ENCODE measurements around the gene LPAR3. TPM values are rescaled to one million over a fixed set of nuclear protein-coding genes. Genes with fewer than 3 reads are reported as not detected.

Gene LPAR3
- polyA plus RNA-seq, 2 of the 4 experiments (the other 2 are of a cell fraction) = 0.01 to 0.08 TPM

DNA sequence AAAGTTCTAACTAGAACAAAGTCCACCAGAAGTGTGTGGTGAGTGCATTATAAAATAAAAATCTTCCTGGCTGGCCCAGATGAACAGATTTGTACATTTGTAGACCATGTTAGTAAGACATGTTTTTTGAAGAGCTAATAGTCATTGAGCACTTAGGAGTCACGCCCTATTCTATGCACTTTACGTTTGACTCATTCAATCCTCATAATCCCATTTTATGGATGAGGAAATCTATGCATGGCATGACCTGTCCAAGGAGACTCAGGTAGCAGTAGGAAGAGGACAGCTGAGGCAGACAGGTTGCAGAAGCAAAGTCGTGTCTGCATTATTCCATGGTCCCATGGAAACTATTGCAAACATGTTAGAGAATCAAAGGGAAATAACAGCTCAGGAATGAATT lies 30.3 kb upstream of the LPAR3 start:
- H3K4me2 ChIP-seq = no peak overlapping the region
- FAIRE-seq (no peak), ATAC-seq (no peak), DNase-seq (ENCODE audit: low read depth in 1 of 2, low spot score in 1 of 2) (no peak)
- no peaks in the 10 kb centered on the region for H3K4me1 ChIP-seq
- H3K27ac ChIP-seq = no peak overlapping the region
- no peak overlapping the region for H3K4me3 ChIP-seq
- WGBS (ENCODE audit: missing lambda C conversion rate) = 49% methylated on average over 3 of the region's 3 CpGs
- TF ChIP-seq EHF (CRISPR knock-in tag; IDR thresholded peaks at IDR 0.05) (no peak), MAFK (IDR thresholded peaks at IDR 0.05; ENCODE audit: partially characterized antibody) (no peak), SREBF2 (IDR thresholded peaks at IDR 0.05) (no peak), TFCP2L1 (CRISPR knock-in tag; IDR thresholded peaks at IDR 0.05) (no peak), NR3C1 (IDR thresholded peaks at IDR 0.05) (no peak), ESRRA (IDR thresholded peaks at IDR 0.05; ENCODE audit: borderline replicate concordance, low read length) (no peak)
- TF ChIP-seq, protein P1, sequence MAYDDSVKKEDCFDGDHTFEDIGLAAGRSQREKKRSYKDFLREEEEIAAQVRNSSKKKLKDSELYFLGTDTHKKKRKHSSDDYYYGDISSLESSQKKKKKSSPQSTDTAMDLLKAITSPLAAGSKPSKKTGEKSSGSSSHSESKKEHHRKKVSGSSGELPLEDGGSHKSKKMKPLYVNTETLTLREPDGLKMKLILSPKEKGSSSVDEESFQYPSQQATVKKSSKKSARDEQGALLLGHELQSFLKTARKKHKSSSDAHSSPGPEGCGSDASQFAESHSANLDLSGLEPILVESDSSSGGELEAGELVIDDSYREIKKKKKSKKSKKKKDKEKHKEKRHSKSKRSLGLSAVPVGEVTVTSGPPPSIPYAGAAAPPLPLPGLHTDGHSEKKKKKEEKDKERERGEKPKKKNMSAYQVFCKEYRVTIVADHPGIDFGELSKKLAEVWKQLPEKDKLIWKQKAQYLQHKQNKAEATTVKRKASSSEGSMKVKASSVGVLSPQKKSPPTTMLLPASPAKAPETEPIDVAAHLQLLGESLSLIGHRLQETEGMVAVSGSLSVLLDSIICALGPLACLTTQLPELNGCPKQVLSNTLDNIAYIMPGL (CRISPR knock-in tag; IDR thresholded peaks at IDR 0.05; ENCODE audit: borderline replicate concordance) = no peak
- TF ChIP-seq, protein P2, sequence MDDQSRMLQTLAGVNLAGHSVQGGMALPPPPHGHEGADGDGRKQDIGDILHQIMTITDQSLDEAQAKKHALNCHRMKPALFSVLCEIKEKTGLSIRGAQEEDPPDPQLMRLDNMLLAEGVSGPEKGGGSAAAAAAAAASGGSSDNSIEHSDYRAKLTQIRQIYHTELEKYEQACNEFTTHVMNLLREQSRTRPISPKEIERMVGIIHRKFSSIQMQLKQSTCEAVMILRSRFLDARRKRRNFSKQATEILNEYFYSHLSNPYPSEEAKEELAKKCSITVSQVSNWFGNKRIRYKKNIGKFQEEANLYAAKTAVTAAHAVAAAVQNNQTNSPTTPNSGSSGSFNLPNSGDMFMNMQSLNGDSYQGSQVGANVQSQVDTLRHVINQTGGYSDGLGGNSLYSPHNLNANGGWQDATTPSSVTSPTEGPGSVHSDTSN (IDR thresholded peaks at IDR 0.05) = no peak
- TF ChIP-seq, protein P3, sequence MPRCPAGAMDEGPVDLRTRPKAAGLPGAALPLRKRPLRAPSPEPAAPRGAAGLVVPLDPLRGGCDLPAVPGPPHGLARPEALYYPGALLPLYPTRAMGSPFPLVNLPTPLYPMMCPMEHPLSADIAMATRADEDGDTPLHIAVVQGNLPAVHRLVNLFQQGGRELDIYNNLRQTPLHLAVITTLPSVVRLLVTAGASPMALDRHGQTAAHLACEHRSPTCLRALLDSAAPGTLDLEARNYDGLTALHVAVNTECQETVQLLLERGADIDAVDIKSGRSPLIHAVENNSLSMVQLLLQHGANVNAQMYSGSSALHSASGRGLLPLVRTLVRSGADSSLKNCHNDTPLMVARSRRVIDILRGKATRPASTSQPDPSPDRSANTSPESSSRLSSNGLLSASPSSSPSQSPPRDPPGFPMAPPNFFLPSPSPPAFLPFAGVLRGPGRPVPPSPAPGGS (IDR thresholded peaks at IDR 0.05) = no peak
- no peaks in the 10 kb centered on the region for H3K9me3 ChIP-seq
- POLR2A ChIA-PET = no interaction called here
- CTCF ChIA-PET = interaction anchor here (1.2 to 6.2 kb wide), 4 partner anchors 12 to 151 kb away, joined by 3 to 29 read pairs (median 4); no protein-coding TSS in a partner anchor

DNA sequence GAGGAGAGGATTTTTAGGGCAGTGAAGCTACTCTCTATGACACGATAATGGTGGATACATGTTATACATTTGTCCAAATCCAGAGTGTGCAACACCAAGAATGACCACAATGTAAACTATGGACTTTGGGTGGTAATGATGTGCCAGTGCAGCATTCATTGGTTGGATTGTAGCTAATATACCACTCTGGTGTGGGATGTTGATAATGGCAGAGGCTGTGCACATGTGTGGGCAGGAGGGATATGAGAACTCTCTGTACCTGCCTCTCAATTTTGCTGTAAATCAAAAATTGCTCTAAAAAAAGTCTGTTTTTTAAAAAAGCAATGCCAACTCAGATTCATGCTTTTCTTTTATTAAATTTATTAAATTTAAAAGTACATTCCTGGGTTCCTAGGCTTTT lies 27.2 kb upstream of the LPAR3 start:
- POLR2A ChIA-PET = no interaction called here
- no peak for DNase-seq (ENCODE audit: low read depth in 1 of 2, low spot score in 1 of 2)

DNA sequence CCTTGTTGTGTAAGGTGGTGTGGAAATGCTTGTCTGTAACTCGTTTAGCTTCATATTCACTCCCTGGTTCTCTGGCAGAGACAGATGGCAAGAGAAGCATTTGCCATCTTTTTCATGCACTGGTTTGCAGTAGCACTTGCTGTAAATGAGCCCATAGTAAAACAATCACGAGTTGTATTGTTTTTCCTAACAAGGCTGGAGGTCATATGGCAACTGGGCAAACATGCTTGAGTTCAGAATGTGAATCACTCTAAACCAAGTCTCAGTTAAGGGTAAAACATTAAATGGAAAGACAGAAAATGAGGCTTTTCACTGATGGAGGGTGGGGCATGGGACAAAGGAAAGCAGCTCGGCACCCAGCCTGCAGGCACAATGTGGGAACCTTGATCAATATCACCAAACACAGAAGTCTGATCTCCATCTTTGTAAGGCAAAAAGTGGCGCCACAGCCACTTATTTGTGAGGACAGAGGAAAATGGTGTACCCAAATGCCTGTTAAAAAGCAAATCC lies 26.5 kb upstream of the LPAR3 start:
- FAIRE-seq (no peak), ATAC-seq (no peak), DNase-seq (ENCODE audit: low read depth in 1 of 2, low spot score in 1 of 2) (no peak)
- Histone ChIP-seq H3K27ac (no peak overlapping the region), H3K9me3 (no peaks in the 10 kb centered on the region), H3K4me1 (no peaks in the 10 kb centered on the region), H3K4me3 (no peak overlapping the region), H3K4me2 (no peak overlapping the region)
- WGBS (ENCODE audit: missing lambda C conversion rate) = 39% methylated on average over 4 of the region's 4 CpGs
- POLR2A ChIA-PET = no interaction called here
- CTCF ChIA-PET = interaction anchor here (1.8 to 1.9 kb wide), 2 partner anchors 16 to 25 kb away, joined by 5 read pairs; no protein-coding TSS in a partner anchor
- TF ChIP-seq HEYL (CRISPR knock-in tag; IDR thresholded peaks at IDR 0.05) = no peak
- TF ChIP-seq JUN (IDR thresholded peaks at IDR 0.05) = no peak
- TF ChIP-seq FOXS1 (CRISPR knock-in tag; IDR thresholded peaks at IDR 0.05) = no peak
- no peak for TF ChIP-seq ZSCAN20 (CRISPR knock-in tag; IDR thresholded peaks at IDR 0.05)
- TF ChIP-seq CBX8 (IDR thresholded peaks at IDR 0.05) = no peak
- no peak for TF ChIP-seq FOSB (CRISPR knock-in tag; IDR thresholded peaks at IDR 0.05)
- TF ChIP-seq ESRRA (IDR thresholded peaks at IDR 0.05; ENCODE audit: borderline replicate concordance, low read length) = no peak
- TF ChIP-seq KDM5A (IDR thresholded peaks at IDR 0.05) = no peak
- TF ChIP-seq RARB (CRISPR knock-in tag; IDR thresholded peaks at IDR 0.05) = no peak
- TF ChIP-seq POLR2A (IDR thresholded peaks at IDR 0.05; ENCODE audit: low read length) = no peak
- no peak for TF ChIP-seq CBX2 (IDR thresholded peaks at IDR 0.05; ENCODE audit: borderline replicate concordance, low read depth)

More for the DNA sequence above, 27.2 kb upstream of the LPAR3 start:
- no peak for ATAC-seq
- CTCF ChIA-PET = interaction anchor here (1.8 kb wide), 1 partner anchor 24 kb away, joined by 5 read pairs; no protein-coding TSS in a partner anchor
- H3K27ac ChIP-seq = no peak overlapping the region
- no peak for TF ChIP-seq KDM1A (IDR thresholded peaks at IDR 0.05; ENCODE audit: low read depth)
- TF ChIP-seq EHMT2 (IDR thresholded peaks at IDR 0.05; ENCODE audit: low read depth) = no peak
- no peak for TF ChIP-seq HOXB13 (CRISPR knock-in tag; IDR thresholded peaks at IDR 0.05; ENCODE audit: low read depth)
- TF ChIP-seq CEBPB (IDR thresholded peaks at IDR 0.05) = no peak
- TF ChIP-seq NR3C1 (IDR thresholded peaks at IDR 0.05) = no peak
- no peak for TF ChIP-seq MAZ (IDR thresholded peaks at IDR 0.05; ENCODE audit: borderline replicate concordance, low read depth, low read length)
- no peak for TF ChIP-seq FOSL2 (IDR thresholded peaks at IDR 0.05)
- no peak for TF ChIP-seq FOSL2 (CRISPR knock-in tag; IDR thresholded peaks at IDR 0.05)
- TF ChIP-seq ZC3H11A (IDR thresholded peaks at IDR 0.05) = no peak
- TF ChIP-seq, protein P2 (IDR thresholded peaks at IDR 0.05) = no peak
- TF ChIP-seq BHLHE40 (IDR thresholded peaks at IDR 0.05; ENCODE audit: low read depth, low read length) = no peak
- TF ChIP-seq, protein P4, sequence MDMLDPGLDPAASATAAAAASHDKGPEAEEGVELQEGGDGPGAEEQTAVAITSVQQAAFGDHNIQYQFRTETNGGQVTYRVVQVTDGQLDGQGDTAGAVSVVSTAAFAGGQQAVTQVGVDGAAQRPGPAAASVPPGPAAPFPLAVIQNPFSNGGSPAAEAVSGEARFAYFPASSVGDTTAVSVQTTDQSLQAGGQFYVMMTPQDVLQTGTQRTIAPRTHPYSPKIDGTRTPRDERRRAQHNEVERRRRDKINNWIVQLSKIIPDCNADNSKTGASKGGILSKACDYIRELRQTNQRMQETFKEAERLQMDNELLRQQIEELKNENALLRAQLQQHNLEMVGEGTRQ (IDR thresholded peaks at IDR 0.05) = no peak
- no peak for TF ChIP-seq CBX2 (IDR thresholded peaks at IDR 0.05; ENCODE audit: borderline replicate concordance, low read depth)
- no peak for TF ChIP-seq HOXB5 (CRISPR knock-in tag; IDR thresholded peaks at IDR 0.05)
- no peaks in the 10 kb centered on the region for H3K9me3 ChIP-seq
- H3K4me2 ChIP-seq = no peak overlapping the region
- H3K4me3 ChIP-seq = no peak overlapping the region
- no peaks in the 10 kb centered on the region for H3K4me1 ChIP-seq
- FAIRE-seq = no peak
- 61% methylated on average over 1 of the region's 1 CpG for WGBS (ENCODE audit: missing lambda C conversion rate)
